HG03064 (cell line): ENCODE measurements around the gene ZSWIM1.
A peak's percentile ranks its signal among the peaks of the same experiment; 100 is the strongest.
"Not testable (repeated sequence)": the region's sequence is repeated elsewhere in the genome, so short reads cannot be mapped to it uniquely, and the experiment has no call there.

Experiments used
- ATAC-seq: cut with Tn5 transposase; IDR thresholded peaks from one replicate; pipeline ENCODE4 v1.9.1; 2021; ENCODE audit warnings: low read depth; ENCODE audit not compliant: unreplicated experiment

The ZSWIM1 gene

GRCh38 chr20:45924391-45925261 is 43.6 kb downstream of the ZSWIM1 start:
- ATAC-seq = no peak

- ATAC-seq = no peak
Observed at GRCh38 chr20:45925821-45926506, 44.9 kb downstream of the ZSWIM1 start.

GRCh38 chr20:45926731-45927070 is 45.7 kb downstream of the ZSWIM1 start:
- ATAC-seq = no peak

GRCh38 chr20:45927071-45927878 is 46.2 kb downstream of the ZSWIM1 start:
- no peak for ATAC-seq

GRCh38 chr20:45931680-45932079 is 50.7 kb downstream of the ZSWIM1 start:
- ATAC-seq = not testable (repeated sequence)

GRCh38 chr20:45933266-45934045 is 52.4 kb downstream of the ZSWIM1 start:
- ATAC-seq = peak; percentile 31

GRCh38 chr20:45934046-45934585 is 53.1 kb downstream of the ZSWIM1 start:
- ATAC-seq = peak; percentile 5
